ENCODE data around the gene ABRACL.
"Not testable (repeated sequence)": the region's sequence is repeated elsewhere in the genome, so short reads cannot be mapped to it uniquely, and the experiment has no call there.

ABRACL gene

DNA sequence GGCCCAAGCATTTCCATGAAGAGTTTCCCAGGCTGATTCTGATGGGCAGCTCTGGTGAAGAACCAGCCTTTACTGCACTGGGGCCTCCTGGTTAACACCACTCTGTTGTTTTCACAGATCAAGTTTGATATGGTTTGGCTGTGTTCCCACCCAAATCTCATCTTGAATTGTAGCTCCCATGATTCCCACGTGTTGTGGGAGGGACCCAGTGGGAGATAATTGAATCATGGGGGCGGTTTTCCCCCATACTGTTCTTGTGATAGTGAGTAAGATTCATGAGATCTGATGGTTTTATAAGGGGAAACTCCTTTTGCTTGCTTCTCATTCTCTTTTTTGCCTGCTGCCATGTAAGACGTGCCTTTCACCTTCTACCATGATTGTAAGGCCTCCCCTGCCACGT lies 20.4 kb downstream of the ABRACL start:
- not testable (repeated sequence) for H3K27me3 ChIP-seq (ENCODE audit: control insufficient read depth, insufficient read depth, low read length); H3K36me3 ChIP-seq (ENCODE audit: control insufficient read depth, insufficient read depth, low read length); H3K9ac ChIP-seq (ENCODE audit: low read length); H3K27ac ChIP-seq (ENCODE audit: low read depth, low read length); H3K4me1 ChIP-seq (ENCODE audit: control insufficient read depth, insufficient read depth, low read length); H3K4me3 ChIP-seq (ENCODE audit: low read length)

DNA sequence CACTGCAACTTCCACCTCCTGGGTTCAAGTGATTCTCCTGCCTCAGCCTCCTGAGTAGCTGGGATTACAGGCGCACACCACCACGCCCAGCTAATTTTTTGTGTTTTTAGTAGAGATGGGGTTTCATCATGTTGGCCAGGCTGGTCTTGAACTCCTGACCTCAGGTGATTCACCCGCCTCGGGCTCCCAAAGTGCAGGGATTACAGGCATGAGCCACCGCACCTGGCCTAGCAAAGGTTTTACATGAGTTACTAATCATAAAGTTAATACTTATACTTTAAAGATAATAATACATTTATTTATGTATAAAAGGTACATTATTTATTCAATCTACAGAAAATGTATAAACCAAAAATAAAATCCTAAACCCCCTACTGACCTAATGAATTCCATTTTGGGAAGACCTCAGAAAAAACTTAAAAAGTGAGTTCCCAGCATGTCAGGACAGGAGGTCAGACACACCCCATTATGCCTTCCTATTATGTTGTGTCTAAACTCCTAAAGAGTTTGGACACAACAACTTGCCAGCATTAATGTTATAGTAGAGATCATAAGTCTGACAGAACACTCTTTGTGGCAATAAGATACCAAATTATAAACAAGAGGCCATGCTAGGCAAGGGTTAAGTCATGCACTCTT lies 21.7 kb downstream of the ABRACL start:
- not testable (repeated sequence) for H3K27ac ChIP-seq (ENCODE audit: low read depth, low read length); H3K27me3 ChIP-seq (ENCODE audit: control insufficient read depth, insufficient read depth, low read length); H3K9ac ChIP-seq (ENCODE audit: low read length); H3K36me3 ChIP-seq (ENCODE audit: control insufficient read depth, insufficient read depth, low read length); H3K4me1 ChIP-seq (ENCODE audit: control insufficient read depth, insufficient read depth, low read length); H3K4me3 ChIP-seq (ENCODE audit: low read length)

DNA sequence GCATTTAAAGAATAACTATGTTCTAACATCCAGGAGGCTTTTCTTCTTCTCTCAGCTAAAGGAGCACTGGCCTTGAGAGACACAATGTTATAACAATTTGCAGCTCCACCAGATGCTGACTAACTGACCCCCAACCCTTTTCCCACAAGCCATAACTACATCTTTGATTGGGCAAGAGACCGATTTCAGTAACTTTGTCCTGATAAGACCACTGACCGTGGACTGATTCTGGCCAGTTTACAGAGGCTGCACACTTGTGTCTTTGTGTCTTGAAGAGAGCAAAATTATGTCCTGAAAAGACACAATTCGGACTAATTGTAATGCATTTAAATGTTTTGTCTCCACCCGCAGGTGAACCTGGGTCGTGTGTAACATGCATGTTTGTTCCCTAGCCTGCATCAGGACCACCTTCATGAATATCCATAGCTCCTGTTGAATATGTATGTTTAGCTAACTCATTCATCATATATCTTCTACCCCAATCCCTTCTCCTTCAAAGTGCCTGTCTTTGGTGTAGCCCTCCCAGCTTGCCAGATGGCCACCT lies 22.3 kb downstream of the ABRACL start:
- Histone ChIP-seq H3K4me1 (ENCODE audit: control insufficient read depth, insufficient read depth, low read length) (no peaks in the 10 kb centered on the region), H3K36me3 (ENCODE audit: control insufficient read depth, insufficient read depth, low read length) (no peaks in the 10 kb centered on the region), H3K27ac (ENCODE audit: low read depth, low read length) (no peak overlapping the region)

DNA sequence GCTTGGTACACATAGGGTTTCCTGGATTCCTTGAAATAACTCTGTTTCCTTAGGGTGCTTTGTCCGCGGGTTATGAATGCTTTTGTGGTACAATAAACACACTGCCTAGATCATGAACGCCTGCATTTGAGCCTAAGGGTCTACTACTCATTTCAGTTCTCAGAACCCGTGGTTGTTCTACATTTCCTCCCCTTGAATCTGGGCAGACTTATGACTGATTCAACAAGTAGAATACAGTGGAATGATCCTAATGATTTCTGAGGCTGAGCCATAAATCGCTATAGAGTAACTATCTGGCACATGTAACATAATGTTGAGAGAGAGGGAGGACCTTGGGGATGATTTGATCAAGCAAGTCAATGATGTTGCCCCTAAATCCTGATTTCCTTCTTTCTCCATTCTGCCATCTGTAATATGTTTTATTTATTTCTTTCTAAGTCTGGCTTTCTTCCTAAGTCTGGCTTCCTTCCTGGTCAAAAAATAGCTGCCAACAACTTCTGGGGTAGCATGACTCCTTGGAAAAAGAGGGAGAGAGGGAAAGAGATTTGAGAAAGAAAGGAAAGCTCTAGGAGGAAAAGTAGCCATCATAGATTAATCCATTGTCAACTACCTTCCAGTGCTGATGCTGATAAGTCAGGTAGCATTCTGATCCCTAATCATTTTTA lies 23.0 kb downstream of the ABRACL start:
- Histone ChIP-seq H3K27ac (ENCODE audit: low read depth, low read length) (no peak overlapping the region), H3K9ac (ENCODE audit: low read length) (no peak overlapping the region), H3K27me3 (ENCODE audit: control insufficient read depth, insufficient read depth, low read length) (no peaks in the 10 kb centered on the region), H3K36me3 (ENCODE audit: control insufficient read depth, insufficient read depth, low read length) (no peaks in the 10 kb centered on the region), H3K4me3 (ENCODE audit: low read length) (no peak overlapping the region), H3K4me1 (ENCODE audit: control insufficient read depth, insufficient read depth, low read length) (no peaks in the 10 kb centered on the region)

More for the DNA sequence above, 22.3 kb downstream of the ABRACL start:
- no peak overlapping the region for H3K9ac ChIP-seq (ENCODE audit: low read length)
- H3K4me3 ChIP-seq (ENCODE audit: low read length) = no peak overlapping the region
- H3K27me3 ChIP-seq (ENCODE audit: control insufficient read depth, insufficient read depth, low read length) = no peaks in the 10 kb centered on the region

DNA sequence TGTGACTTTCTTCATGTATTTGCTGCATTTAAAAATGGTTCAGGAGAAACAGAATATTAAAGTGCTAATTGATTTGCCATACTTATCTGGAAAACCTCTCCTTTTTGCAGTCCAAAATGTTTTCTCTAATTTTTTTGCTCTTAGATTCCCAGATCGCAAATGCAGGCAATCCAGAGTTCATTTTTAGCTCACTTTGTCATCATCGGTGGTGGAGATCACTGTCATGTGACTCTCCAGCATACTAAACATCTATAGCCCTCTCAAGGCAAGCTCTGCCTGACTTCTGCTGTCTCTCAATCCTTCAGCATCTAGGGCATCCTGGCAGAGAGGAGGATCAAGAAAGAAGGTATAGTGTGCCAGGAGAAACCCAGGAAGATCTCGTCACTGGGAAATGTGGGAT lies 24.8 kb downstream of the ABRACL start:
- no peak overlapping the region for H3K27ac ChIP-seq (ENCODE audit: low read depth, low read length)
- no peaks in the 10 kb centered on the region for H3K36me3 ChIP-seq (ENCODE audit: control insufficient read depth, insufficient read depth, low read length)
- H3K4me1 ChIP-seq (ENCODE audit: control insufficient read depth, insufficient read depth, low read length) = no peaks in the 10 kb centered on the region
- no peak overlapping the region for H3K4me3 ChIP-seq (ENCODE audit: low read length)
- no peak overlapping the region for H3K9ac ChIP-seq (ENCODE audit: low read length)
- H3K27me3 ChIP-seq (ENCODE audit: control insufficient read depth, insufficient read depth, low read length) = no peaks in the 10 kb centered on the region

DNA sequence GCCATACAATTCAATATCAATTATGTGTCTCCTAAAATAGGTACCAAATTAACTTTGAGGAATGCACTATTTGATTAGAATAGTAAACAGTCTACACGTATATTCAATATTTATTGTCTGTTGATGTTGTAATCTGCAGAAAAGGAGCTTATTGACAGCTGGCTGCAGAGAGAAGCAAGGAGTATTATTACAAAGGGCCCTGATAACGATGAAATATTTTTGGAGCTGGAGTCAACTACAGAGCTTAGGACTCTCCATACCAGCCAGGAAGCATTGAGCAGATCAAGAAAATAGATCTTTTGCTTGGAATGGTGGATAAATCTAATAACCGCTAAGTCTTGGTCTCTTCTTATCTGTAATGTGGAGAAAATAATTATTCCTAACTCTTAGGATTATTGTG lies 25.5 kb downstream of the ABRACL start:
- H3K4me1 ChIP-seq (ENCODE audit: control insufficient read depth, insufficient read depth, low read length) = no peaks in the 10 kb centered on the region

DNA sequence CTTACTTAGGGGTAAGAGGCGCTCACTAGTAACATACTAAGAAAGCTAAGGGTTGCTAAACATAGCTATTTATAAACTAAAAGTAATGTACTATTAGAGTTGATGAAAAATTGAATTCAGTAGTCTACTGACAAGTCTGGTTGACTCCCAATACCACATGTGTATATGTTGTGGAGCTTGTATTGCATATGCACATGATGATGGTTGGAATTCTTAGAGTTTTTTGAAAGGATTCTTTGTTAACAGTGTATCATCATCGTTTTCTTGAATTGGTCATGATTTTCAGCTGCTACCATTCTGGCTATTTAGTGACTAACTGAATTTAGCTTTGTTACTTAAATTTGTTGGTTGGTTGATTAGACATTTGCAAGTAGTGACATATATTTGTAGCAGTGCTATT lies 27.2 kb downstream of the ABRACL start:
- Histone ChIP-seq H3K27me3 (ENCODE audit: control insufficient read depth, insufficient read depth, low read length) (no peaks in the 10 kb centered on the region), H3K4me1 (ENCODE audit: control insufficient read depth, insufficient read depth, low read length) (no peaks in the 10 kb centered on the region), H3K4me3 (ENCODE audit: low read length) (no peak overlapping the region), H3K27ac (ENCODE audit: low read depth, low read length) (no peak overlapping the region), H3K9ac (ENCODE audit: low read length) (no peak overlapping the region), H3K36me3 (ENCODE audit: control insufficient read depth, insufficient read depth, low read length) (no peaks in the 10 kb centered on the region)

More for the DNA sequence above, 25.5 kb downstream of the ABRACL start:
- Histone ChIP-seq H3K9ac (ENCODE audit: low read length) (no peak overlapping the region), H3K4me3 (ENCODE audit: low read length) (no peak overlapping the region), H3K27me3 (ENCODE audit: control insufficient read depth, insufficient read depth, low read length) (no peaks in the 10 kb centered on the region), H3K27ac (ENCODE audit: low read depth, low read length) (no peak overlapping the region), H3K36me3 (ENCODE audit: control insufficient read depth, insufficient read depth, low read length) (no peaks in the 10 kb centered on the region)

DNA sequence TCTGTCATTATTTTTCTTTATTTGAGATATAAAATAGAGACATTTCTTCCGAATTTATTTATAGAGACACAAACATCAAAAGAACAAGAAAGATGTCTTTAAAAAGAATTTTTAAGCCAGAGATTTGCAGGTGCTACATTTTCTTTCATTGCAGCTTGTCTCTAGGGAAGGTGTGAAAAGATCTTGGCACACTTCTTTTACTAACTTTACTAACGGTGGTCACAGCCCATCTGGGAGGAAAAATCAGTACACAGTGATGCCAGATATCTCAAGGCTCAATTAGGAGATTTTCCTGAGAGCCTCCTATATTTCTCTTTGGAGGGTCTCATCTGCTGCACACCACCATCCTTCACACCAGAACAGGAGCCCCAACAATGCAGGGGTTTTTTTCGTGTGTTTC lies 29.5 kb downstream of the ABRACL start:
- no peak overlapping the region for H3K9ac ChIP-seq (ENCODE audit: low read length)
- no peaks in the 10 kb centered on the region for H3K36me3 ChIP-seq (ENCODE audit: control insufficient read depth, insufficient read depth, low read length)
- H3K27me3 ChIP-seq (ENCODE audit: control insufficient read depth, insufficient read depth, low read length) = no peaks in the 10 kb centered on the region
- H3K4me3 ChIP-seq (ENCODE audit: low read length) = no peak overlapping the region
- no peak overlapping the region for H3K27ac ChIP-seq (ENCODE audit: low read depth, low read length)
- H3K4me1 ChIP-seq (ENCODE audit: control insufficient read depth, insufficient read depth, low read length) = no peaks in the 10 kb centered on the region

DNA sequence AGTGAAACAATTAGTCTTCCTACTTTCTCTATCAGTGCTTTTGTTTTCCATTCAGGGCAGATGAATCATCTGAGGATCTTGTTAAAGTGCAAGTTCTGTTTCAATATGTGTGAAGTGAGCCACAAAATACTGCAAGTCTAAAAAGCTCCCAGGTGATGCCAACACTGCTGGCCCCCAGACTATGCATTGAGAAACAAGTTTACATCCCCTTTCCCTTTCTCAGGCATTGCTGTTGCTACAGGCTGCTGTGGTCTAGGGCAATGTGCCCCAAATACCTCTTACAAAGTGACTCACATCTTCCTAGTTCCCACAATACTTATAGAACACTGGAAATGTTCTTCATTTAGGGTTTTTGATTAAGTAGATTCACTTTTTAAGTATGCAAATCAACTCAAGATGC lies 31.8 kb downstream of the ABRACL start:
- Histone ChIP-seq H3K27ac (ENCODE audit: low read depth, low read length) (no peak overlapping the region), H3K9ac (ENCODE audit: low read length) (no peak overlapping the region), H3K4me1 (ENCODE audit: control insufficient read depth, insufficient read depth, low read length) (no peaks in the 10 kb centered on the region), H3K27me3 (ENCODE audit: control insufficient read depth, insufficient read depth, low read length) (no peaks in the 10 kb centered on the region), H3K36me3 (ENCODE audit: control insufficient read depth, insufficient read depth, low read length) (no peaks in the 10 kb centered on the region), H3K4me3 (ENCODE audit: low read length) (no peak overlapping the region)

DNA sequence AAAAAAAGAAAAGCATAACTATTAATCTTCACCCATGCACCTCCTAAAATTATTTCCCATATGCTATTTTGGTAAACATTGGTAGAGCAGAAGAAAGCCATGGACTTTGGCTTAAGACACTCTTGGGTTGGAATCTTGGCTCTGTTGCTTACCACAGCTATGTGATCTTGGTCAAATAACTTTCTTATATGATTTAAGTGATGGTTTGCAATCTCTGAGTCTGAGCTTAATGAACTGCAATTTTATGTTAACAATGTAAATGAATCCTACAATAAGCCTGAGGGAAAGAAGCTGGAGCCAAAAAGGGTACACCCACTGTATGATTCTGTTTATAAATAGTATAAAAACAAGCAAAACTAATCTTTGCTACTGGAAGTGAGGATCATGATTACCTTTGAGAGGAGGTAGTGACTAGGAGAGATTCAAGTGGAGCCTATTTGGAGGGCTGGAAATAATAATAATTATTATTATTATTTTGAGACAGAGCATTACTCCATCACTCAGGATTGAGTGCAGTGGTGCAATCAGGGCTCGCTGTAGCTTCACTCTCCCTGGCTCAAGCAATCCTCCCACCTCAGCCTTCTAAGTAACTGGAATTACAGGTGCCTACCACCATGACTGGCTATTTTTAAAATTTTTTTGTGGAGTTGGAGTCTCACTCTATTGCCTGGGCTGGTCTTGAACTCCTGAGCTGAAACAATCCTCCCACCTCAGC lies 34.5 kb downstream of the ABRACL start:
- H3K27me3 ChIP-seq (ENCODE audit: control insufficient read depth, insufficient read depth, low read length) = no peaks in the 10 kb centered on the region
- H3K4me3 ChIP-seq (ENCODE audit: low read length) = no peak overlapping the region
- no peak overlapping the region for H3K27ac ChIP-seq (ENCODE audit: low read depth, low read length)
- no peaks in the 10 kb centered on the region for H3K4me1 ChIP-seq (ENCODE audit: control insufficient read depth, insufficient read depth, low read length)
- H3K9ac ChIP-seq (ENCODE audit: low read length) = no peak overlapping the region
- no peaks in the 10 kb centered on the region for H3K36me3 ChIP-seq (ENCODE audit: control insufficient read depth, insufficient read depth, low read length)

DNA sequence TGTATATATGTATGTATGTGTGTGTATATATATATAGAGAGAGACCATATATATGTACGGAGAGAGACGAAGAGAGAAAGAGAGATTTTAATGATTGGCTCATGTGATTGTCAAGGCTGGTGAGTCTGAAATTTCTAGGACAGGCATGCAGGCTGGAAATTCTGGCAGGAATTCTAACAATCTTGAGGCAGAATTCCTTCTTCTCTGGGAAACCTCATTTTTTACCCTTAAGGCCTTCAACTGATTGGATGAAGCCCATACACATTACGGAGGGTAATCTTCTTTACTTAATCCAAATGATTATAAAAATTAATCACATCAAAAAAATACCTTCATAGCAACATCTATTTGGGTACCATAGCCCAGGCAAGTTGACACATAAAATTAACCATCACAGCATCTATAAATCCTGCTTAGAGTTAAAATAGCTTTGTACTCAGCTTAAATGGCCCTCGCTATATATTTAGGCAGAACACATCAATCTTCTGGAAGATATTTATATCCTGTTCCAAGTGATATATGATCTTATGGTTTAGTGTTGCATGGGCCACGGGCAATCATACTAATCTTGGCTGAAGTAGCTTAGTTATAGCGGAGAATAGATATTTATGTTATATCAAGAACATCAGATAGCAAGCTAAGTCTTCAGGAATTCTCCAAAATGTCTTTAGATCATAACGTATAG lies 36.6 kb downstream of the ABRACL start:
- Histone ChIP-seq H3K4me1 (ENCODE audit: control insufficient read depth, insufficient read depth, low read length) (no peaks in the 10 kb centered on the region), H3K9ac (ENCODE audit: low read length) (no peak overlapping the region), H3K27ac (ENCODE audit: low read depth, low read length) (no peak overlapping the region), H3K4me3 (ENCODE audit: low read length) (no peak overlapping the region), H3K27me3 (ENCODE audit: control insufficient read depth, insufficient read depth, low read length) (no peaks in the 10 kb centered on the region), H3K36me3 (ENCODE audit: control insufficient read depth, insufficient read depth, low read length) (no peaks in the 10 kb centered on the region)

DNA sequence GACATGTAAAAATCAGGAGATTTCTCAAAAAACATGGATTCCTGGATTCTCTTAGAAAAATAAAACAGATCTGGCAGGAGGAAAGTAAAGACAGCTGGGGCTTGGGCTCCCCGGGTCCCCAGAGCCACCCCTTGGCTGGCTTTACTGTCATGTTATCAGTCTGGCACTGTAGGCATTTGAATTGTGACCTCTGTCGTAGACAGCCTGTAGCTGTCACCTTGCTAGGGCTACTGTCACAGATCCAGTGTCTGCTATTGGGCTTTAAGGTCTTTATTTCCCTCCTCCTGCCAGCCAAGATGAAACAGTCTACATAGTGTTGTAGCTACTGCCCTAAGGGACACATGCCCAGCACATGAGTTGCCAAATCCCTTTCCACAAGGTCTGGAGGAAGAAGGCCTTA lies 37.5 kb downstream of the ABRACL start:
- Histone ChIP-seq H3K27ac (ENCODE audit: low read depth, low read length) (no peak overlapping the region), H3K4me3 (ENCODE audit: low read length) (no peak overlapping the region), H3K36me3 (ENCODE audit: control insufficient read depth, insufficient read depth, low read length) (no peaks in the 10 kb centered on the region), H3K9ac (ENCODE audit: low read length) (no peak overlapping the region), H3K4me1 (ENCODE audit: control insufficient read depth, insufficient read depth, low read length) (no peaks in the 10 kb centered on the region), H3K27me3 (ENCODE audit: control insufficient read depth, insufficient read depth, low read length) (no peaks in the 10 kb centered on the region)
